GM23338 (cell line): Measurements from ENCODE around the gene HS3ST6. TPM values are rescaled to one million over a fixed set of nuclear protein-coding genes. Genes with fewer than 3 reads are reported as not detected.

Experiments used
- ATAC-seq: fragments of 200-7000 bp; cut with Tn5 transposase; 3 replicates; pipeline ENCODE4 v1.9.1; 2020
- DNase-seq: peaks from one replicate; pipeline ENCODE4 v3.0.0-alpha.2; 2015; ENCODE audit warnings: low spot score
- H2AFZ ChIP-seq: fragments of 200-600 bp; sonication (generic); 2 replicates; pipeline ENCODE4 v1.8.0; 2016; ENCODE audit warnings: antibody characterized with exemption, mild to moderate bottlenecking, moderate library complexity
- H3F3A ChIP-seq: fragments of 200-600 bp; sonication (generic); replicated peaks from 2 replicates; pipeline ENCODE4 v1.8.0; 2017; ENCODE audit warnings: antibody characterized with exemption, mixed run types, low read depth
- H3K27ac ChIP-seq: fragments of 200-600 bp; sonication (generic); 2 replicates; pipeline ENCODE4 v1.6.1; 2016; ENCODE audit warnings: low read depth
- H3K27me3 ChIP-seq: fragments of 200-600 bp; sonication (generic); 2 replicates; pipeline ENCODE4 v1.8.0; 2016; ENCODE audit warnings: mild to moderate bottlenecking, mixed run types, moderate library complexity; ENCODE audit not compliant: insufficient read depth
- H3K36me3 ChIP-seq: fragments of 200-600 bp; sonication (generic); 2 replicates; pipeline ENCODE4 v1.8.0; 2016; ENCODE audit warnings: mild to moderate bottlenecking; ENCODE audit not compliant: insufficient read depth
- H3K4me1 ChIP-seq: fragments of 200-600 bp; sonication (generic); 2 replicates; pipeline ENCODE4 v1.8.0; 2016; ENCODE audit warnings: mild to moderate bottlenecking, moderate library complexity; ENCODE audit not compliant: insufficient read depth
- H3K4me2 ChIP-seq: fragments of 200-600 bp; sonication (generic); 2 replicates; pipeline ENCODE4 v1.7.1; 2017; ENCODE audit warnings: mixed run types
- H3K4me3 ChIP-seq: fragments of 200-600 bp; sonication (generic); 2 replicates; pipeline ENCODE4 v1.6.1; 2016; ENCODE audit warnings: mixed run types
- H3K79me2 ChIP-seq: fragments of 200-600 bp; sonication (generic); replicated peaks from 2 replicates; pipeline ENCODE4 v1.8.0; 2017; ENCODE audit warnings: mild to moderate bottlenecking; ENCODE audit not compliant: insufficient read depth
- H3K9me2 ChIP-seq: fragments of 200-600 bp; sonication (generic); 2 replicates; pipeline ENCODE4 v1.8.0; 2017; ENCODE audit not compliant: insufficient read depth
- H4K20me1 ChIP-seq: fragments of 200-600 bp; sonication (generic); replicated peaks from 2 replicates; pipeline ENCODE4 v1.8.0; 2017; ENCODE audit warnings: mild to moderate bottlenecking; ENCODE audit not compliant: insufficient read depth
- H3K27ac Mint-ChIP-seq: 2 replicates; pipeline ENCODE4 v1.8.0; 2020; ENCODE audit warnings: inconsistent platforms, mild to moderate bottlenecking, moderate library complexity, mixed read lengths
- H3K27me3 Mint-ChIP-seq: 3 replicates; pipeline ENCODE4 v1.8.0; 2022; ENCODE audit warnings: low read depth, mild to moderate bottlenecking, moderate library complexity, mixed read lengths, inconsistent platforms; ENCODE audit not compliant: insufficient read depth, poor library complexity
- H3K36me3 Mint-ChIP-seq: 3 replicates; pipeline ENCODE4 v1.8.0; 2021; ENCODE audit warnings: low read depth, mild to moderate bottlenecking, inconsistent platforms, moderate library complexity, mixed read lengths
- H3K4me1 Mint-ChIP-seq: 3 replicates; pipeline ENCODE4 v1.8.0; 2020; ENCODE audit warnings: mild to moderate bottlenecking, inconsistent platforms, mixed read lengths
- H3K4me3 Mint-ChIP-seq: 3 replicates; pipeline ENCODE4 v1.8.0; 2021; ENCODE audit warnings: moderate library complexity, mild to moderate bottlenecking, inconsistent platforms, mixed read lengths
- H3K9me3 Mint-ChIP-seq: 3 replicates; pipeline ENCODE4 v1.8.0; 2020; ENCODE audit warnings: moderate library complexity, mild to moderate bottlenecking, inconsistent platforms, mixed read lengths
- CREB1 ChIP-seq: fragments of 250-450 bp; sonication (Bioruptor Pico); IDR thresholded peaks from 2 replicates; pipeline ENCODE4 v1.5.0; 2020; ENCODE audit warnings: low read depth, mild to moderate bottlenecking, moderate library complexity
- EZH2phosphoT487 ChIP-seq: fragments of 200-600 bp; sonication (generic); IDR thresholded peaks from one replicate; pipeline ENCODE4 v1.8.1; 2018; ENCODE audit warnings: antibody characterized with exemption; ENCODE audit not compliant: unreplicated experiment
- NANOG ChIP-seq: IDR thresholded peaks from 2 replicates; pipeline ENCODE4 v1.6.1; 2016; ENCODE audit warnings: antibody characterized with exemption, borderline replicate concordance
- POLR2AphosphoS5 ChIP-seq: IDR thresholded peaks from 2 replicates; pipeline ENCODE4 v1.6.1; 2016; ENCODE audit warnings: antibody characterized with exemption, low read depth
- ZNF114 ChIP-seq: fragments of 250-450 bp; sonication (Bioruptor Pico); IDR thresholded peaks from 2 replicates; pipeline ENCODE4 v1.5.0; 2020; ENCODE audit warnings: mild to moderate bottlenecking, moderate library complexity
- ZNF331 ChIP-seq: fragments of 250-450 bp; sonication (Bioruptor Pico); IDR thresholded peaks from 2 replicates; pipeline ENCODE4 v1.5.0; 2020; ENCODE audit warnings: low read depth, mild to moderate bottlenecking, moderate library complexity
- polyA plus RNA-seq: library from polyadenylated mRNA; unstranded; fragments of >200 nt; fragmentation: Nextera tagmentation; extraction: Ambion mirVana; gene quantifications from 2 replicates; pipeline ENCODE4 v1.2.1, GENCODE V29; 2016
- total RNA-seq: library from RNA; depleted of rRNA; stranded (reverse); fragments of >200 nt; shearing (Covaris generic); gene quantifications from 2 replicates; pipeline ENCODE4 v1.2.3, GENCODE V29; 2014
- TF ChIP-seq, protein P1 (sequence below): IDR thresholded peaks from 2 replicates; pipeline ENCODE4 v1.6.1; 2016; ENCODE audit warnings: antibody characterized with exemption
- TF ChIP-seq, protein P2 (sequence below), 2 experiments: fragments of 200-600 bp in 1 of 2; sonication (generic) in 1 of 2; conservative IDR thresholded peaks; 2 replicates each; pipeline versions ENCODE4 v1.5.1 to v1.6.1; 2016 to 2017; ENCODE audit warnings: antibody characterized with exemption in 2 of 2, low read depth in 2 of 2, mild to moderate bottlenecking in 2 of 2, moderate library complexity in 1 of 2
- TF ChIP-seq, protein P3 (sequence below): IDR thresholded peaks from one replicate; pipeline ENCODE4 v1.6.1; 2018; ENCODE audit warnings: antibody characterized with exemption; ENCODE audit not compliant: unreplicated experiment

HS3ST6 gene
- total and polyA plus RNA-seq, 2 experiments from 2014 or later = 0.21 TPM; not detected in 1

DNA sequence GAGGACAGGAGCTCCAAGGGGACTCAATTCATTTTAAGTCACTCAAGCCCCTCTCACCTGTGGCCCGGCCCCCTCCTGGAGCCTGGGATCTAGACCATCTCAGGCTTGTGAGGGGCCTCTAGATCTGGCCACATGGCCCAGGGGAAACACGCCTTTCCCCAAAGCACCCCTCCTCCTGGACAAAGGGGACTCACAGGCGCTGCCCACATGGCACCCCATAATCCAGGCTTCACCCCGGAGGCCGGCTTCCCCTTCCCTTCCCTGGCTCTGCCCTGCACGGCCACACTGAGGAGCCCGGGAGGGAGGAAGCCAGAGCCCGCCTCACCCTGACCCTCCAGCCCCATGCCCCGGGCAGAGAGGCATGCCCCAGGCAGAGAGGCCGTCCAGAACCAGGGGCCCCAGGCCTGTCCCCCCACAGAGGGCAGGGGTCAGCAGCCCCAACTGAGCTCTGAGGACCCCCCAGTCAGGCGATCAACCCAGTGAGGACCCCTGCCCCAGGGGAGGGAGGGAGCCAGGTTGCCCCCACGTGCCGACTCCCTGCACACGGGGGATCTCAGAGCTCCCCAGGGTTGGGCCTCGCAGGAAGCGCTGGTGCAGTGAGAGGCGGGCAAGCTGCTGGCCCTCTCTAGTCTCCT is 10.9 kb downstream of the HS3ST6 start:
- no peak overlapping the region for H3K4me2 ChIP-seq
- ATAC-seq (peak; percentile 30), DNase-seq (no peak)
- no peaks in the 10 kb centered on the region for H3K9me2 ChIP-seq
- no peaks in the 10 kb centered on the region for H3F3A ChIP-seq
- no peak for TF ChIP-seq NANOG
- no peak for TF ChIP-seq CREB1
- TF ChIP-seq, protein P1, sequence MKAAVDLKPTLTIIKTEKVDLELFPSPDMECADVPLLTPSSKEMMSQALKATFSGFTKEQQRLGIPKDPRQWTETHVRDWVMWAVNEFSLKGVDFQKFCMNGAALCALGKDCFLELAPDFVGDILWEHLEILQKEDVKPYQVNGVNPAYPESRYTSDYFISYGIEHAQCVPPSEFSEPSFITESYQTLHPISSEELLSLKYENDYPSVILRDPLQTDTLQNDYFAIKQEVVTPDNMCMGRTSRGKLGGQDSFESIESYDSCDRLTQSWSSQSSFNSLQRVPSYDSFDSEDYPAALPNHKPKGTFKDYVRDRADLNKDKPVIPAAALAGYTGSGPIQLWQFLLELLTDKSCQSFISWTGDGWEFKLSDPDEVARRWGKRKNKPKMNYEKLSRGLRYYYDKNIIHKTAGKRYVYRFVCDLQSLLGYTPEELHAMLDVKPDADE = no peak
- TF ChIP-seq, protein P2, sequence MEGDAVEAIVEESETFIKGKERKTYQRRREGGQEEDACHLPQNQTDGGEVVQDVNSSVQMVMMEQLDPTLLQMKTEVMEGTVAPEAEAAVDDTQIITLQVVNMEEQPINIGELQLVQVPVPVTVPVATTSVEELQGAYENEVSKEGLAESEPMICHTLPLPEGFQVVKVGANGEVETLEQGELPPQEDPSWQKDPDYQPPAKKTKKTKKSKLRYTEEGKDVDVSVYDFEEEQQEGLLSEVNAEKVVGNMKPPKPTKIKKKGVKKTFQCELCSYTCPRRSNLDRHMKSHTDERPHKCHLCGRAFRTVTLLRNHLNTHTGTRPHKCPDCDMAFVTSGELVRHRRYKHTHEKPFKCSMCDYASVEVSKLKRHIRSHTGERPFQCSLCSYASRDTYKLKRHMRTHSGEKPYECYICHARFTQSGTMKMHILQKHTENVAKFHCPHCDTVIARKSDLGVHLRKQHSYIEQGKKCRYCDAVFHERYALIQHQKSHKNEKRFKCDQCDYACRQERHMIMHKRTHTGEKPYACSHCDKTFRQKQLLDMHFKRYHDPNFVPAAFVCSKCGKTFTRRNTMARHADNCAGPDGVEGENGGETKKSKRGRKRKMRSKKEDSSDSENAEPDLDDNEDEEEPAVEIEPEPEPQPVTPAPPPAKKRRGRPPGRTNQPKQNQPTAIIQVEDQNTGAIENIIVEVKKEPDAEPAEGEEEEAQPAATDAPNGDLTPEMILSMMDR (conservative IDR thresholded peaks at IDR 0.05; ENCODE audit: low read depth in 2 of 2) = no peak
- no peak for TF ChIP-seq EZH2phosphoT487
- no peak for TF ChIP-seq ZNF114 (CRISPR knock-in tag)
- no peak for TF ChIP-seq ZNF331 (CRISPR knock-in tag)
- no peak for TF ChIP-seq POLR2AphosphoS5
- TF ChIP-seq, protein P3, sequence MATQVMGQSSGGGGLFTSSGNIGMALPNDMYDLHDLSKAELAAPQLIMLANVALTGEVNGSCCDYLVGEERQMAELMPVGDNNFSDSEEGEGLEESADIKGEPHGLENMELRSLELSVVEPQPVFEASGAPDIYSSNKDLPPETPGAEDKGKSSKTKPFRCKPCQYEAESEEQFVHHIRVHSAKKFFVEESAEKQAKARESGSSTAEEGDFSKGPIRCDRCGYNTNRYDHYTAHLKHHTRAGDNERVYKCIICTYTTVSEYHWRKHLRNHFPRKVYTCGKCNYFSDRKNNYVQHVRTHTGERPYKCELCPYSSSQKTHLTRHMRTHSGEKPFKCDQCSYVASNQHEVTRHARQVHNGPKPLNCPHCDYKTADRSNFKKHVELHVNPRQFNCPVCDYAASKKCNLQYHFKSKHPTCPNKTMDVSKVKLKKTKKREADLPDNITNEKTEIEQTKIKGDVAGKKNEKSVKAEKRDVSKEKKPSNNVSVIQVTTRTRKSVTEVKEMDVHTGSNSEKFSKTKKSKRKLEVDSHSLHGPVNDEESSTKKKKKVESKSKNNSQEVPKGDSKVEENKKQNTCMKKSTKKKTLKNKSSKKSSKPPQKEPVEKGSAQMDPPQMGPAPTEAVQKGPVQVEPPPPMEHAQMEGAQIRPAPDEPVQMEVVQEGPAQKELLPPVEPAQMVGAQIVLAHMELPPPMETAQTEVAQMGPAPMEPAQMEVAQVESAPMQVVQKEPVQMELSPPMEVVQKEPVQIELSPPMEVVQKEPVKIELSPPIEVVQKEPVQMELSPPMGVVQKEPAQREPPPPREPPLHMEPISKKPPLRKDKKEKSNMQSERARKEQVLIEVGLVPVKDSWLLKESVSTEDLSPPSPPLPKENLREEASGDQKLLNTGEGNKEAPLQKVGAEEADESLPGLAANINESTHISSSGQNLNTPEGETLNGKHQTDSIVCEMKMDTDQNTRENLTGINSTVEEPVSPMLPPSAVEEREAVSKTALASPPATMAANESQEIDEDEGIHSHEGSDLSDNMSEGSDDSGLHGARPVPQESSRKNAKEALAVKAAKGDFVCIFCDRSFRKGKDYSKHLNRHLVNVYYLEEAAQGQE = no peak
- H3K27me3 ChIP-seq = no peaks in the 10 kb centered on the region
- H3K79me2 ChIP-seq = no peaks in the 10 kb centered on the region
- H4K20me1 ChIP-seq = no peaks in the 10 kb centered on the region
- H3K4me1 Mint-ChIP-seq = peaks cover 12% of the 10 kb centered on the region; the same call in 1 of the 3 replicates
- peaks cover 3% of the 10 kb centered on the region; the same call in 1 of the 2 replicates for H3K4me1 ChIP-seq
- peak overlapping the region; percentile 74; the same call in 1 of the 2 replicates for H2AFZ ChIP-seq
- no peaks in the 10 kb centered on the region for H3K36me3 Mint-ChIP-seq
- H3K27ac ChIP-seq = no peak overlapping the region
- H3K4me3 ChIP-seq = no peak overlapping the region
- H3K36me3 ChIP-seq = no peaks in the 10 kb centered on the region
- peaks cover 15% of the 10 kb centered on the region for H3K27me3 Mint-ChIP-seq
- no peaks in the 10 kb centered on the region for H3K9me3 Mint-ChIP-seq
- H3K4me3 Mint-ChIP-seq = no peak overlapping the region
- no peak overlapping the region for H3K27ac Mint-ChIP-seq
